Spleen (tissue), 7 donors: ENCODE measurements around the gene HHIP.

Experiments used
- POLR2A ChIP-seq, 3 donors: fragments of 450-650 bp; IDR thresholded peaks; one replicate each; pipeline ENCODE4 v1.5.1; 2017; ENCODE audit warnings: antibody characterized with exemption in 3 of 3, mild to moderate bottlenecking in 1 of 3
- POLR2AphosphoS5 ChIP-seq, 3 donors: sonication (generic); formaldehyde crosslinking; IDR thresholded peaks; one replicate each; pipeline ENCODE4 v1.5.1; 2017; ENCODE audit warnings: antibody characterized with exemption in 3 of 3
- TF ChIP-seq, protein P1 (sequence below), 11 experiments: fragments of 200-600 bp in 7 of 11; fragments of 450-650 bp in 4 of 11; sonication (generic) in 4 of 11; IDR thresholded peaks in 8 of 11; conservative IDR thresholded peaks in 3 of 11; 1 replicate in 7 of 11; 2 replicates in 4 of 11; pipeline versions ENCODE4 v1.4.0 to v1.8.0; 2016 to 2021; ENCODE audit warnings: antibody characterized with exemption in 11 of 11, inconsistent platforms in 4 of 11, mild to moderate bottlenecking in 1 of 11
- donor health status: DM: no; HTN: no; CAD: no; lungs with moderate emphysema.
- donor health status: DM: no; HTN: no; CAD: no.
- donor health status: DM: no; HTN: no; CAD: no.

DNA sequence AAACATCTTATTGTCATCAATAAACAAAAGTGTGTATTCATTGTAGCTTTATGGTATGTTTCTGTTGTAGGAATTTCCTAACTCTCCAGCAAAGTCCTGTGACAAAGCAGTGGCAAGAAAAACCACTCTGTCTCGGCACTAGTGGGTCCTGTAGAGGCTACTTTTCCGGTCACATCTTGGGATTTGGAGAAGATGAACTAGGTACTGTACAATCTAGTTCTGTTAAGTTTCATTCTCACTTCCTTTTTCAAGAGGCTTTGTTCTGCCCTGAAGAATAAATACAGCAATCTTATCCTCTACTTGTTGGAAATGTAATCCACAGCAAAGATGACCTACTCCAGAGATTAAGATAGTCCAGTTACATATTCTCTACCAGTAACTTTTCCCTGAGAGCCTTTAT is 69.3 kb downstream of the HHIP start:
- TF ChIP-seq, protein P1, sequence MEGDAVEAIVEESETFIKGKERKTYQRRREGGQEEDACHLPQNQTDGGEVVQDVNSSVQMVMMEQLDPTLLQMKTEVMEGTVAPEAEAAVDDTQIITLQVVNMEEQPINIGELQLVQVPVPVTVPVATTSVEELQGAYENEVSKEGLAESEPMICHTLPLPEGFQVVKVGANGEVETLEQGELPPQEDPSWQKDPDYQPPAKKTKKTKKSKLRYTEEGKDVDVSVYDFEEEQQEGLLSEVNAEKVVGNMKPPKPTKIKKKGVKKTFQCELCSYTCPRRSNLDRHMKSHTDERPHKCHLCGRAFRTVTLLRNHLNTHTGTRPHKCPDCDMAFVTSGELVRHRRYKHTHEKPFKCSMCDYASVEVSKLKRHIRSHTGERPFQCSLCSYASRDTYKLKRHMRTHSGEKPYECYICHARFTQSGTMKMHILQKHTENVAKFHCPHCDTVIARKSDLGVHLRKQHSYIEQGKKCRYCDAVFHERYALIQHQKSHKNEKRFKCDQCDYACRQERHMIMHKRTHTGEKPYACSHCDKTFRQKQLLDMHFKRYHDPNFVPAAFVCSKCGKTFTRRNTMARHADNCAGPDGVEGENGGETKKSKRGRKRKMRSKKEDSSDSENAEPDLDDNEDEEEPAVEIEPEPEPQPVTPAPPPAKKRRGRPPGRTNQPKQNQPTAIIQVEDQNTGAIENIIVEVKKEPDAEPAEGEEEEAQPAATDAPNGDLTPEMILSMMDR (IDR thresholded peaks at IDR 0.05 in 8 of 11, conservative IDR thresholded peaks at IDR 0.05 in 3 of 11): no peak
- TF ChIP-seq POLR2A (IDR thresholded peaks at IDR 0.05) (no peak), POLR2AphosphoS5 (IDR thresholded peaks at IDR 0.05) (no peak)
